HCT116 (cell line): ENCODE results near the gene REPS2. TPM values are rescaled to one million over a fixed set of nuclear protein-coding genes. Genes with fewer than 3 reads are reported as not detected.

Source experiments
- ATAC-seq: fragments of 200-7000 bp; cut with Tn5 transposase; 2 replicates; pipeline ENCODE4 v1.9.1; 2020; ENCODE audit warnings: mild to moderate bottlenecking, moderate library complexity
- BruUV-seq: library from RNA; stranded (reverse); fragments of 400-500 nt; replicated peaks from 2 replicates; lab custom pipeline; 2021; lab: Mats Ljungman, UMichigan
- CTCF ChIA-PET: fragments of 300-600 bp; sonication (Branson Sonifier 250); formaldehyde crosslinking; loops from one replicate; lab custom pipeline; 2021; ENCODE audit warnings: antibody characterized with exemption; lab: Charles Lee
- POLR2A ChIA-PET: fragments of 300-600, 350-600 bp; sonication (Branson Sonifier 250); formaldehyde crosslinking; loops from one replicate; lab custom pipeline; 2021; ENCODE audit warnings: antibody characterized with exemption; lab: Charles Lee
- RAD21 ChIA-PET, 2 experiments: fragments of 300-600 bp; sonication (Branson Sonifier 250); formaldehyde crosslinking; loops; one replicate each; lab custom pipeline; 2023; ENCODE audit warnings: low total read pairs in 2 of 2; ENCODE audit not compliant: uncharacterized antibody in 2 of 2, unreplicated experiment in 2 of 2, low non-redundant PET in 1 of 2; lab: Charles Lee
- DNase-seq: peaks from one replicate; pipeline ENCODE4 v3.0.0-alpha.2; 2010; ENCODE audit warnings: low read depth, low spot score
- H2AFZ ChIP-seq: fragments of 200-600 bp; shearing (Covaris generic), sonication (generic); 2 replicates; pipeline ENCODE4 v1.6.1; 2017; ENCODE audit warnings: low read depth, mixed run types, mixed read lengths, antibody characterized with exemption, low read length; ENCODE audit not compliant: poor library complexity, severe bottlenecking
- H3K27ac ChIP-seq: 2 replicates; pipeline ENCODE4 v1.5.1; 2012; ENCODE audit warnings: low read depth, low read length
- H3K27me3 ChIP-seq: fragments of 200-600 bp; sonication (generic); 2 replicates; pipeline ENCODE4 v1.6.1; 2016; ENCODE audit warnings: mixed run types, low read length, mixed read lengths; ENCODE audit not compliant: insufficient read depth
- H3K36me3 ChIP-seq, 2 experiments: fragments of 200-500 bp in 1 of 2; fragments of 200-600 bp in 1 of 2; sonication (Bioruptor generic) in 1 of 2; sonication (generic) in 1 of 2; 2 replicates each; pipeline versions ENCODE4 v1.5.1 to v1.6.1; 2014 to 2016; ENCODE audit warnings: low read length in 2 of 2, inconsistent platforms in 1 of 2, mixed read lengths in 1 of 2, mixed run types in 1 of 2; ENCODE audit not compliant: insufficient read depth in 2 of 2, control insufficient read depth in 1 of 2
- H3K4me1 ChIP-seq, 2 experiments: fragments of 200-600 bp in 1 of 2; sonication (generic) in 1 of 2; 2 replicates each; pipeline versions ENCODE4 v1.5.1 to v1.6.1; 2012 to 2017; ENCODE audit warnings: low read length in 2 of 2, inconsistent platforms in 1 of 2, mild to moderate bottlenecking in 1 of 2, mixed read lengths in 1 of 2, mixed run types in 1 of 2, moderate library complexity in 1 of 2; ENCODE audit not compliant: insufficient read depth in 2 of 2, control insufficient read depth in 1 of 2
- H3K4me2 ChIP-seq: fragments of 200-600 bp; sonication (generic); 2 replicates; pipeline ENCODE4 v1.6.1; 2017; ENCODE audit warnings: mixed run types, low read length, mixed read lengths
- H3K4me3 ChIP-seq, 2 experiments: fragments of 200-600 bp in 1 of 2; sonication (generic) in 1 of 2; replicated peaks in 1 of 2; 2 replicates each; pipeline ENCODE4 v1.5.1; 2011 to 2016; ENCODE audit warnings: low read length in 2 of 2, control low read depth in 1 of 2, low read depth in 1 of 2, mild to moderate bottlenecking in 1 of 2, mixed read lengths in 1 of 2, mixed run types in 1 of 2
- H3K79me2 ChIP-seq: fragments of 200-600 bp; sonication (generic); 2 replicates; pipeline ENCODE4 v1.6.1; 2017; ENCODE audit warnings: mild to moderate bottlenecking, mixed run types, low read length, moderate library complexity, mixed read lengths; ENCODE audit not compliant: insufficient read depth
- H3K9ac ChIP-seq: fragments of 200-600 bp; sonication (generic); 2 replicates; pipeline ENCODE4 v1.6.1; 2016; ENCODE audit warnings: low read length, mixed read lengths
- H3K9me2 ChIP-seq: fragments of 200-600 bp; sonication (generic), shearing (Covaris generic); 2 replicates; pipeline ENCODE4 v1.6.1; 2017; ENCODE audit warnings: mixed run types, mild to moderate bottlenecking, moderate library complexity; ENCODE audit not compliant: insufficient read depth
- H3K9me3 ChIP-seq, 2 experiments: fragments of 200-500 bp in 1 of 2; fragments of 200-600 bp in 1 of 2; sonication (Bioruptor generic) in 1 of 2; sonication (generic) in 1 of 2; 2 replicates each; pipeline ENCODE4 v1.6.1; 2014 to 2017; ENCODE audit warnings: low read length in 2 of 2, mixed read lengths in 2 of 2, inconsistent platforms in 1 of 2, low read depth in 1 of 2, mild to moderate bottlenecking in 1 of 2, mixed run types in 1 of 2, moderate library complexity in 1 of 2; ENCODE audit not compliant: control insufficient read depth in 1 of 2, insufficient read depth in 1 of 2
- H4K20me1 ChIP-seq: fragments of 200-600 bp; sonication (generic), shearing (Covaris generic); 2 replicates; pipeline ENCODE4 v1.6.1; 2017; ENCODE audit warnings: mixed run types, mild to moderate bottlenecking, moderate library complexity; ENCODE audit not compliant: insufficient read depth
- CBX3 ChIP-seq: IDR thresholded peaks from 2 replicates; pipeline ENCODE4 v1.6.1; 2012; ENCODE audit warnings: low read depth
- EGR1 ChIP-seq: IDR thresholded peaks from 2 replicates; pipeline ENCODE4 v1.6.1; 2012; ENCODE audit warnings: low read depth
- ELF1 ChIP-seq: IDR thresholded peaks from 2 replicates; pipeline ENCODE4 v1.6.1; 2012; ENCODE audit warnings: low read depth, borderline replicate concordance
- EZH2 ChIP-seq: fragments of 200-600 bp; sonication (generic); IDR thresholded peaks from 2 replicates; pipeline ENCODE4 v1.6.1; 2017; ENCODE audit warnings: antibody characterized with exemption, mixed run types
- EZH2phosphoT487 ChIP-seq: fragments of 200-600 bp; IDR thresholded peaks from 2 replicates; pipeline ENCODE4 v1.6.1; 2018; ENCODE audit warnings: antibody characterized with exemption, borderline replicate concordance
- FOSL1 ChIP-seq: IDR thresholded peaks from 2 replicates; pipeline ENCODE4 v1.6.1; 2012; ENCODE audit warnings: low read depth
- MAX ChIP-seq: IDR thresholded peaks from 2 replicates; pipeline ENCODE4 v1.6.1; 2012
- POLR2A ChIP-seq: IDR thresholded peaks from 2 replicates; pipeline ENCODE4 v1.7.0; 2011; ENCODE audit warnings: borderline replicate concordance; ENCODE audit not compliant: insufficient read depth, insufficient read length; ENCODE audit errors: extremely low read depth
- REST ChIP-seq: IDR thresholded peaks from 2 replicates; pipeline ENCODE4 v1.6.1; 2012; ENCODE audit warnings: low read depth
- SP1 ChIP-seq: IDR thresholded peaks from 2 replicates; pipeline ENCODE4 v1.6.1; 2012; ENCODE audit warnings: low read depth
- SRF ChIP-seq: IDR thresholded peaks from 2 replicates; pipeline ENCODE4 v1.6.1; 2012; ENCODE audit warnings: low read depth
- TCF7L2 ChIP-seq: IDR thresholded peaks from 2 replicates; pipeline ENCODE4 v1.7.0; 2011; ENCODE audit warnings: borderline replicate concordance, inconsistent platforms; ENCODE audit not compliant: insufficient read depth, insufficient read length; ENCODE audit errors: extremely low read depth
- ZBTB33 ChIP-seq: IDR thresholded peaks from 2 replicates; pipeline ENCODE4 v1.6.1; 2011; ENCODE audit warnings: mild to moderate bottlenecking, low read length, moderate library complexity; ENCODE audit not compliant: insufficient replicate concordance; ENCODE audit errors: extremely low read depth
- ZFX ChIP-seq: fragments of 450-650 bp; IDR thresholded peaks from 2 replicates; pipeline ENCODE4 v1.6.1; 2017
- intact Hi-C: fragments of 100-400 bp; cut with micrococcal nuclease; formaldehyde crosslinking; loops from 2 replicates; pipeline ENCODE4 v1.10.0; 2022
- total RNA-seq: library from RNA; stranded (reverse); gene quantifications from one replicate; pipeline ENCODE4 v1.2.1, GENCODE V29; 2021; ENCODE audit not compliant: unreplicated experiment

REPS2 gene
- total RNA-seq, 1 experiment from 2014 or later = 4.5 TPM

DNA sequence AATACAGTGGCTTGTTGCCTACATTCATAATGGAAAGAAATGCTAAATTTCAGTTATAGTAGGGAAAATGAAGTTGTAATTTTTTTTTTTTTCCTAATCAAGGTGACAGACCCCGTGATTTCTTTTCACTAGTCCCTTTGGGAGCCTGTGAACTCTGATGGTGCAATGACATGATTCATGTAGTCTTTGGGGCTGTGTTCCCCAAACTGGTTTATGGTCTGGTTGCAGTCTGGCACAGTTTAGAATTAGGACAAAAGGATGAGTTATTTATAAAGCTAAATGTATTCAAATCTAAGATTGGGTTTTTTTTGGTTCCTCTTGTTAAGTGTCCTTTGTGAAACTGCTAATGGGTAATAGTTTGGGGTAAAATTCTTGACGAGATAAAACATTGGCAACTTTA, 66.0 kb downstream of the REPS2 start:
- H2AFZ ChIP-seq = no peak overlapping the region
- CTCF ChIA-PET = no interaction called here
- TF ChIP-seq EZH2 = no peak
- no peak for TF ChIP-seq EGR1
- TF ChIP-seq ZBTB33 = no peak
- TF ChIP-seq ZFX = no peak
- TF ChIP-seq CBX3 = no peak
- TF ChIP-seq TCF7L2 = no peak
- TF ChIP-seq FOSL1 = no peak
- no peak for TF ChIP-seq ELF1
- TF ChIP-seq SP1 = no peak
- no peak for TF ChIP-seq REST
- no peak for TF ChIP-seq EZH2phosphoT487
- no peak for TF ChIP-seq SRF
- TF ChIP-seq MAX = no peak
- no peak for TF ChIP-seq POLR2A
- TF ChIP-seq, all 23 proteins: peak for 0
- ChIA-PET POLR2A (no interaction called here), RAD21 (no interaction called here)
- Histone ChIP-seq H4K20me1 (no peaks in the 10 kb centered on the region), H3K27ac (no peak overlapping the region), H3K27me3 (no peaks in the 10 kb centered on the region), H3K4me1 (no peaks in the 10 kb centered on the region), H3K4me2 (no peak overlapping the region), H3K9ac (no peak overlapping the region), H3K9me3 (no peaks in the 10 kb centered on the region), H3K79me2 (no peaks in the 10 kb centered on the region), H3K4me3 (no peak overlapping the region), H3K9me2 (no peaks in the 10 kb centered on the region), H3K36me3 (no peaks in the 10 kb centered on the region)
- BruUV-seq = no TSS peak
- intact Hi-C loops = no loop called here
- no peak for DNase-seq
- ATAC-seq = no peak
